H1 (cell line): Measurements from ENCODE around the gene ASCC2. TPM values are rescaled to one million over a fixed set of nuclear protein-coding genes. Genes with fewer than 3 reads are reported as not detected.

Experiments
- CTCF ChIA-PET: fragments of 300-600 bp; sonication (Branson Sonifier 250); formaldehyde crosslinking; loops from one replicate; lab custom pipeline; 2021; ENCODE audit not compliant: partially characterized antibody; lab: Charles Lee
- POLR2A ChIA-PET: fragments of 300-600 bp; sonication (Branson Sonifier 250); formaldehyde crosslinking; loops from one replicate; lab custom pipeline; 2021; ENCODE audit warnings: inconsistent platforms; ENCODE audit not compliant: partially characterized antibody; lab: Charles Lee
- DNase-seq, 2 experiments: peaks; one replicate each; pipeline versions ENCODE4 v3.0.0 to v3.0.0-alpha.2; 2010 to 2022; ENCODE audit warnings: low spot score in 2 of 2, low read depth in 1 of 2, mixed read lengths in 1 of 2
- FAIRE-seq: peaks from 2 replicates; lab custom pipeline; 2011; peaks lifted over from hg19 to GRCh38; lab: Jason Lieb, UNC
- H2AFZ ChIP-seq: 2 replicates; pipeline ENCODE4 v1.8.1; 2012; ENCODE audit warnings: low read length, inconsistent platforms
- H2AK5ac ChIP-seq: 2 replicates; pipeline ENCODE4 v1.6.1; 2013; ENCODE audit warnings: low read depth, low read length
- H2BK120ac ChIP-seq: replicated peaks from 2 replicates; pipeline ENCODE3; 2013; ENCODE audit warnings: low read depth, low read length, inconsistent platforms
- H2BK12ac ChIP-seq: 2 replicates; pipeline ENCODE4 v1.6.1; 2013; ENCODE audit warnings: low read depth, low read length
- H2BK15ac ChIP-seq: 2 replicates; pipeline ENCODE4 v1.6.1; 2013; ENCODE audit warnings: low read length
- H2BK20ac ChIP-seq: 2 replicates; pipeline ENCODE4 v1.6.1; 2013; ENCODE audit warnings: low read length
- H2BK5ac ChIP-seq: 2 replicates; pipeline ENCODE4 v1.6.1; 2013; ENCODE audit warnings: low read depth, low read length
- H3K14ac ChIP-seq: 2 replicates; pipeline ENCODE4 v1.6.1; 2013; ENCODE audit warnings: inconsistent platforms; ENCODE audit not compliant: insufficient read length
- H3K18ac ChIP-seq: 2 replicates; pipeline ENCODE4 v1.6.1; 2013; ENCODE audit warnings: low read length; ENCODE audit errors: extremely low read depth
- H3K23ac ChIP-seq: 2 replicates; pipeline ENCODE4 v1.6.1; 2013; ENCODE audit warnings: inconsistent platforms; ENCODE audit not compliant: insufficient read length
- H3K23me2 ChIP-seq: 2 replicates; pipeline ENCODE4 v1.6.1; 2013; ENCODE audit warnings: low read depth, low read length
- H3K27ac ChIP-seq: 2 replicates; pipeline ENCODE4 v1.6.1; 2011; ENCODE audit warnings: low read depth, low read length, inconsistent platforms
- H3K27me3 ChIP-seq, 4 experiments: replicated peaks in 1 of 4; 1 replicate in 1 of 4; 2 replicates in 3 of 4; pipeline versions ENCODE4 v1.6.1 to v1.8.1; 2011 to 2013; ENCODE audit warnings: low read length in 3 of 4, mild to moderate bottlenecking in 3 of 4, inconsistent platforms in 2 of 4, mixed read lengths in 2 of 4, moderate library complexity in 1 of 4; ENCODE audit not compliant: control insufficient read depth in 3 of 4, insufficient read depth in 3 of 4; ENCODE audit errors: extremely low read depth in 1 of 4
- H3K36me3 ChIP-seq, 4 experiments: 2 replicates each; pipeline versions ENCODE4 v1.6.1 to v1.8.1; 2011 to 2013; ENCODE audit warnings: mild to moderate bottlenecking in 4 of 4, low read length in 3 of 4, moderate library complexity in 2 of 4, control low read depth in 1 of 4, inconsistent platforms in 1 of 4; ENCODE audit not compliant: insufficient read depth in 4 of 4, control insufficient read depth in 2 of 4
- H3K4ac ChIP-seq: replicated peaks from 2 replicates; pipeline ENCODE3; 2013; ENCODE audit warnings: low read length, low read depth, mixed read lengths, inconsistent platforms; ENCODE audit not compliant: insufficient read length
- H3K4me1 ChIP-seq, 4 experiments: replicated peaks in 1 of 4; 1 replicate in 1 of 4; 2 replicates in 3 of 4; pipeline versions ENCODE4 v1.6.1 to v1.8.1; 2011 to 2013; ENCODE audit warnings: low read length in 3 of 4, inconsistent platforms in 2 of 4, mixed read lengths in 1 of 4; ENCODE audit not compliant: insufficient read depth in 4 of 4, control insufficient read depth in 3 of 4
- H3K4me2 ChIP-seq, 2 experiments: 2 replicates each; pipeline versions ENCODE4 v1.6.1 to v1.8.1; 2011 to 2013; ENCODE audit warnings: low read depth in 2 of 2, low read length in 2 of 2, control low read depth in 1 of 2, inconsistent platforms in 1 of 2, mild to moderate bottlenecking in 1 of 2; ENCODE audit not compliant: insufficient read depth in 1 of 2
- H3K4me3 ChIP-seq, 4 experiments: fragments of 200-600, 300-600 bp in 1 of 4; sonication (generic), shearing (Covaris generic), sonication (Bioruptor Twin) in 1 of 4; 2 replicates each; pipeline versions ENCODE4 v1.5.1 to v1.8.1; 2011 to 2016; ENCODE audit warnings: low read length in 4 of 4, low read depth in 3 of 4, control low read depth in 2 of 4, inconsistent platforms in 2 of 4, mild to moderate bottlenecking in 2 of 4, mixed read lengths in 1 of 4, moderate library complexity in 1 of 4; ENCODE audit not compliant: insufficient read depth in 2 of 4; ENCODE audit errors: extremely low read depth in 1 of 4
- H3K56ac ChIP-seq: replicated peaks from 2 replicates; pipeline ENCODE3; 2013; ENCODE audit warnings: low read depth, mild to moderate bottlenecking, mixed read lengths, low read length, inconsistent platforms; ENCODE audit not compliant: insufficient read length
- H3K79me1 ChIP-seq: 2 replicates; pipeline ENCODE4 v1.6.1; 2013; ENCODE audit warnings: low read depth, low read length, control low read depth
- H3K79me2 ChIP-seq, 2 experiments: 2 replicates each; pipeline versions ENCODE4 v1.6.1 to v1.8.1; 2012 to 2013; ENCODE audit warnings: low read length in 2 of 2, mild to moderate bottlenecking in 2 of 2, inconsistent platforms in 1 of 2; ENCODE audit not compliant: insufficient read depth in 2 of 2, control insufficient read depth in 1 of 2
- H3K9ac ChIP-seq, 4 experiments: replicated peaks in 1 of 4; 1 replicate in 1 of 4; 2 replicates in 3 of 4; pipeline versions ENCODE4 v1.6.1 to v1.8.1; 2011 to 2013; ENCODE audit warnings: low read depth in 3 of 4, low read length in 3 of 4, control low read depth in 2 of 4, mild to moderate bottlenecking in 2 of 4, moderate library complexity in 2 of 4, inconsistent platforms in 1 of 4; ENCODE audit errors: extremely low read depth in 1 of 4
- H3K9me3 ChIP-seq, 2 experiments: 2 replicates each; pipeline versions ENCODE4 v1.6.1 to v1.8.1; 2012 to 2013; ENCODE audit warnings: mild to moderate bottlenecking in 2 of 2, moderate library complexity in 2 of 2, control low read depth in 1 of 2, inconsistent platforms in 1 of 2, low read depth in 1 of 2, low read length in 1 of 2, mixed read lengths in 1 of 2; ENCODE audit not compliant: insufficient read depth in 2 of 2
- H4K20me1 ChIP-seq, 2 experiments: replicated peaks in 1 of 2; 2 replicates each; pipeline versions ENCODE3 to v1.8.1; 2011 to 2013; ENCODE audit warnings: inconsistent platforms in 2 of 2, low read length in 2 of 2, mild to moderate bottlenecking in 1 of 2; ENCODE audit not compliant: insufficient read depth in 2 of 2, control insufficient read depth in 1 of 2
- H4K5ac ChIP-seq: 2 replicates; pipeline ENCODE4 v1.6.1; 2013; ENCODE audit warnings: low read length, low read depth, mixed read lengths, inconsistent platforms; ENCODE audit not compliant: insufficient read length
- H4K8ac ChIP-seq: 2 replicates; pipeline ENCODE4 v1.8.0; 2013; ENCODE audit warnings: mild to moderate bottlenecking, moderate library complexity, low read length, inconsistent platforms; ENCODE audit not compliant: insufficient read depth; ENCODE audit errors: extremely low read depth
- H4K91ac ChIP-seq: replicated peaks from 2 replicates; pipeline ENCODE3; 2013; ENCODE audit warnings: low read length, mixed read lengths, inconsistent platforms; ENCODE audit not compliant: insufficient read length
- CBX8 ChIP-seq: fragments of 300-800, 300-1000 bp; sonication (generic); IDR thresholded peaks from 2 replicates; pipeline ENCODE4 v1.7.1; 2016; ENCODE audit warnings: low read depth, low read length, borderline replicate concordance
- CTBP2 ChIP-seq: IDR thresholded peaks from 2 replicates; pipeline ENCODE4 v1.7.0; 2011; ENCODE audit warnings: borderline replicate concordance, mild to moderate bottlenecking, moderate library complexity, mixed read lengths, low read length; ENCODE audit not compliant: insufficient read depth, insufficient read length
- RBBP5 ChIP-seq: IDR thresholded peaks from 2 replicates; pipeline ENCODE4 v1.7.1; 2012; ENCODE audit warnings: low read depth, mild to moderate bottlenecking, inconsistent platforms, low read length, moderate library complexity, borderline replicate concordance
- TAF7 ChIP-seq: optimal IDR thresholded peaks from 2 replicates; pipeline ENCODE3; 2011; ENCODE audit warnings: low read depth, mild to moderate bottlenecking, inconsistent platforms, low read length, moderate library complexity, borderline replicate concordance
- TBP ChIP-seq: IDR thresholded peaks from 2 replicates; pipeline ENCODE4 v1.6.1; 2011; ENCODE audit warnings: low read depth, low read length, improper control_type of control experiment
- ZNF274 ChIP-seq: IDR thresholded peaks from 2 replicates; pipeline ENCODE4 v1.7.0; 2012; ENCODE audit warnings: low read length, borderline replicate concordance; ENCODE audit errors: extremely low read depth
- WGBS, 2 experiments: shearing (Covaris generic) in 1 of 2; methylation state at CpG; one replicate each; pipeline versions ENCODE4 v1.1.6 to v1.1.7; 2013 to 2015; ENCODE audit warnings: low lambda C conversion rate in 2 of 2, mixed read lengths in 2 of 2, inconsistent platforms in 1 of 2, low coverage in 1 of 2, missing lambda C conversion rate in 1 of 2; ENCODE audit not compliant: insufficient replicate concordance in 2 of 2, insufficient coverage in 1 of 2, insufficient read length in 1 of 2; ENCODE audit errors: extremely low coverage in 1 of 2, missing lambda C conversion rate in 1 of 2; 5-methylcytosine and 5-hydroxymethylcytosine counted together
- polyA plus RNA-seq, 7 experiments: library from polyadenylated mRNA; depleted of rRNA in 3 of 7; stranded (reverse) in 5 of 7; unstranded in 2 of 7; fragments of >200 nt in 5 of 7; fragments of 200-250 nt in 2 of 7; gene quantifications; 1 replicate in 5 of 7; 2 replicates in 1 of 7; 4 replicates in 1 of 7; pipeline versions ENCODE4 v1.2.1 to v1.2.3, GENCODE V29; 2011 to 2013; ENCODE audit warnings: missing spikeins in 2 of 7, mixed read lengths in 2 of 7
- total RNA-seq: library from RNA; stranded (reverse); fragmentation: NEBNext Ultra II Directional; extraction: Animal tissue kit (Norgen Biotek cat#: 25700); gene quantifications from 2 replicates; pipeline ENCODE4 v1.2.1, GENCODE V29; 2021
- TF ChIP-seq, protein P1 (sequence below): IDR thresholded peaks from 2 replicates; pipeline ENCODE4 v1.6.1; 2011; ENCODE audit warnings: low read depth, mild to moderate bottlenecking, low read length; ENCODE audit not compliant: insufficient read depth

ASCC2 gene
- total and polyA plus RNA-seq, 2 of the 8 experiments (the other 6 are each of a cell fraction or from before 2014, with no cell fraction given): 35.0 to 35.8 TPM

GRCh38 chr22:29831958-29832357, 6.1 kb downstream of the ASCC2 start:
- H3K56ac ChIP-seq: no peak overlapping the region
- H2AK5ac ChIP-seq: no peak overlapping the region
- FAIRE-seq (no peak), DNase-seq (no peak)
- no peaks in the 10 kb centered on the region; the same call in 1 of the 2 replicates for H3K79me1 ChIP-seq
- TF ChIP-seq TBP: no peak
- TF ChIP-seq, protein P1, sequence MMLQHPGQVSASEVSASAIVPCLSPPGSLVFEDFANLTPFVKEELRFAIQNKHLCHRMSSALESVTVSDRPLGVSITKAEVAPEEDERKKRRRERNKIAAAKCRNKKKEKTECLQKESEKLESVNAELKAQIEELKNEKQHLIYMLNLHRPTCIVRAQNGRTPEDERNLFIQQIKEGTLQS: no peak
- TF ChIP-seq CTBP2: no peak
- no peak for TF ChIP-seq CBX8
- no peak for TF ChIP-seq RBBP5
- no peak for TF ChIP-seq ZNF274
- TF ChIP-seq TAF7: no peak
- no peak overlapping the region for H3K23ac ChIP-seq
- H3K27ac ChIP-seq: no peak overlapping the region
- H3K18ac ChIP-seq: no peak overlapping the region
- no peak overlapping the region for H3K4me2 ChIP-seq
- whole genome bisulfite sequencing, 2 experiments: 94% methylated on average over 9 of the region's 9 CpGs; no CpG with 5 or more reads in 1 of the 2 experiments
- no peak overlapping the region for H3K9ac ChIP-seq
- H3K27me3 ChIP-seq: no peaks in the 10 kb centered on the region
- peaks cover 3% of the 10 kb centered on the region; the same call in 1 of the 2 replicates for H3K23me2 ChIP-seq
- H3K79me2 ChIP-seq: no peaks in the 10 kb centered on the region
- ChIA-PET CTCF (interaction anchor here (0.6 to 1.4 kb wide), 3 partner anchors 11 to 173 kb away, joined by 3 to 5 read pairs (median 4); no protein-coding TSS in a partner anchor), POLR2A (interaction anchor here (1.2 to 1.4 kb wide), 2 partner anchors 65 to 228 kb away, joined by 3 to 4 read pairs; partner anchors contain the start of genes UQCR10 and ZMAT5)
- H2BK12ac ChIP-seq: no peak overlapping the region
- H2BK15ac ChIP-seq: no peak overlapping the region
- no peak overlapping the region; the same call in 1 of the 2 replicates for H4K8ac ChIP-seq
- H4K20me1 ChIP-seq: no peaks in the 10 kb centered on the region
- H2AFZ ChIP-seq: no peak overlapping the region
- H3K36me3 ChIP-seq: peaks cover 0 to 5% (median 0%) of the 10 kb centered on the region in 4 experiments; a peak in 1 of 8 replicates
- no peak overlapping the region for H2BK20ac ChIP-seq
- H3K4me3 ChIP-seq: no peak overlapping the region
- H3K4me1 ChIP-seq: no peaks in the 10 kb centered on the region
- no peak overlapping the region for H3K14ac ChIP-seq
- H4K5ac ChIP-seq: no peak overlapping the region
- no peak overlapping the region for H4K91ac ChIP-seq
- no peak overlapping the region for H2BK5ac ChIP-seq
- no peaks in the 10 kb centered on the region for H3K9me3 ChIP-seq
- H2BK120ac ChIP-seq: no peak overlapping the region
- H3K4ac ChIP-seq: no peak overlapping the region
